Endothelial cell of umbilical vein (primary cell): ENCODE results near the gene THY1.

ENCODE experiments used
- CTCF ChIP-seq, 2 donors: IDR thresholded peaks; 1 replicate in 1 of 2; 2 replicates in 1 of 2; pipeline ENCODE4 v1.5.1; 2011; ENCODE audit warnings: low read length in 2 of 2, mild to moderate bottlenecking in 2 of 2, moderate library complexity in 2 of 2, control low read depth in 1 of 2, inconsistent platforms in 1 of 2, low read depth in 1 of 2; ENCODE audit not compliant: insufficient read depth in 1 of 2; ENCODE audit errors: extremely low read depth in 1 of 2
- EZH2 ChIP-seq: IDR thresholded peaks from 2 replicates; pipeline ENCODE4 v1.6.1; 2012; ENCODE audit warnings: borderline replicate concordance, low read depth, mild to moderate bottlenecking, moderate library complexity, low read length, inconsistent platforms; ENCODE audit not compliant: severe bottlenecking
- FOS ChIP-seq: IDR thresholded peaks from 2 replicates; pipeline ENCODE4 v1.6.1; 2011; ENCODE audit warnings: mild to moderate bottlenecking, low read length, moderate library complexity, borderline replicate concordance; ENCODE audit not compliant: insufficient read depth
- JUN ChIP-seq: IDR thresholded peaks from 2 replicates; pipeline ENCODE4 v1.6.1; 2011; ENCODE audit warnings: borderline replicate concordance, low read depth; ENCODE audit not compliant: insufficient read length, insufficient read depth
- MAX ChIP-seq: IDR thresholded peaks from 2 replicates; pipeline ENCODE4 v1.6.1; 2011; ENCODE audit not compliant: insufficient read depth, insufficient read length
- MYC ChIP-seq: IDR thresholded peaks from one replicate; pipeline ENCODE4 v1.6.1; 2011; ENCODE audit warnings: mild to moderate bottlenecking, low read depth, low read length
- POLR2A ChIP-seq: IDR thresholded peaks from 2 replicates; pipeline ENCODE4 v1.6.1; 2012; ENCODE audit warnings: low read depth, mild to moderate bottlenecking, control low read depth, low read length
- POLR2AphosphoS5 ChIP-seq: IDR thresholded peaks from 2 replicates; pipeline ENCODE4 v1.6.1; 2012; ENCODE audit warnings: low read depth, mild to moderate bottlenecking, control low read depth, low read length, moderate library complexity; ENCODE audit not compliant: insufficient read depth

GRCh38 chr11:119372260-119373058, 50.5 kb downstream of the THY1 start:
- no peak for TF ChIP-seq POLR2AphosphoS5
- TF ChIP-seq CTCF (IDR thresholded peaks at IDR 0.05; ENCODE audit: extremely low read depth in 1 of 2, insufficient read depth in 1 of 2, low read depth in 1 of 2, low read length in 2 of 2) = no peak
- TF ChIP-seq EZH2 = no peak
- no peak for TF ChIP-seq FOS
- no peak for TF ChIP-seq POLR2A
- TF ChIP-seq MAX = no peak
- no peak for TF ChIP-seq JUN
- TF ChIP-seq MYC = no peak
